HPDE6-E6E7 (cell line): Measurements from ENCODE around the gene C1orf74.

Source experiments
- DNase-seq: peaks from one replicate; pipeline ENCODE4 v3.0.0; 2011; ENCODE audit warnings: missing footprints; ENCODE audit errors: extremely low spot score

The C1orf74 gene

DNA sequence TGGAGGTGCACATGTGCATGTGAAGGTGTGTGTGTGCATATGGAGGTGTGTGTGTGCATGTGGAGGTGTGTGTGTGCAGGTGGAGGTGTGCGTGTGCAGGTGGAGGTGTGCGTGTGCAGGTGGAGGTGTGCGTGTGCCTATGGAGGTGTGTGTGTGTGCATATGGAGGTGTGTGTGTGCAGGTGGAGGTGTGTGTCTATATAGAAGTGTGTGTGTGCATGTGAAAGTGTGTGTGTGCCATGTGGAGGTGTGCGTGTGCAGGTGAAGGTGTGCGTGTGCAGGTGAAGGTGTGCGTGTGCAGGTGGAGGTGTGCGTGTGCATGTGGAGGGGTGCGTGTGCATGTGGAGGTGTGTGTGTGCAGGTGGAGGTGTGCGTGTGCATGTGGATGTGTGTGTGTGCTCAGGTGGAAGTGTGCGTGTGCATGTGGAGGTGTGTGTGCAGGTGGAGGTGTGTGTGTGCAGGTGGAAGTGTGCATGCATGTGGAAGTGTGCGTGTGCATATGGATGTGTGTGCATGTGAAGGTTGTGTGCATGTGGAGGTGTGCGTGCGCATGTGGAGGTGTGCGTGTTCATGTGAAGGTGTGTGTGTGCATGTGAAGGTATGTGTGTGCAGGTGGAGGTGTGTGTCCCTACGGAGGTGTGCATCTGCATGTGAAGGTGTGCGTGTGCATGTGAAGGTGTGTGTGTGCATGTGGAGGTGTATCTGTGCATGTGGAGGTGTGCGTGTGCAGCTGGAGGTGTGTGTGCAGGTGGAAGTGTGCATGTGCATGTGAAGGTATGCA lies 13.5 kb downstream of the C1orf74 start:
- no peak for DNase-seq

DNA sequence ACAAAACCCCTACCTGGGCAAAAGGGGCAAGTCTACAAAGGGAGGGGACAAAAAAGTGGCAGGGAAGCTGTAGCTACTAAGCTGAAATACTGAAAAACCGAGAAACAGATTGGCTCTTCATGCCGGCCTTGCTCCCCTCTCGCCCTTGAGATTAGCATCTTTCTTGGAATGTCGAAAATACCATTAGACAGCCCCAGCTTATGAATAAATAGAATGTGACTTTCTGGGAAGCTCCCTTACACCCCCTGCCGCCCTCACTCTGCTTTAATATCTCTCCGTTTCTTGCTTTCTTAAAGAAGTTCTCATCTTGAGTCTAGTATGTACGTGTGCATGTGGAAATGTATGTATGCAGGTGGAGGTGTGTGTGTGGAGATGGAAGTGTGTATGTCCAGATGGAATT lies 14.4 kb downstream of the C1orf74 start:
- DNase-seq, result no peak

DNA sequence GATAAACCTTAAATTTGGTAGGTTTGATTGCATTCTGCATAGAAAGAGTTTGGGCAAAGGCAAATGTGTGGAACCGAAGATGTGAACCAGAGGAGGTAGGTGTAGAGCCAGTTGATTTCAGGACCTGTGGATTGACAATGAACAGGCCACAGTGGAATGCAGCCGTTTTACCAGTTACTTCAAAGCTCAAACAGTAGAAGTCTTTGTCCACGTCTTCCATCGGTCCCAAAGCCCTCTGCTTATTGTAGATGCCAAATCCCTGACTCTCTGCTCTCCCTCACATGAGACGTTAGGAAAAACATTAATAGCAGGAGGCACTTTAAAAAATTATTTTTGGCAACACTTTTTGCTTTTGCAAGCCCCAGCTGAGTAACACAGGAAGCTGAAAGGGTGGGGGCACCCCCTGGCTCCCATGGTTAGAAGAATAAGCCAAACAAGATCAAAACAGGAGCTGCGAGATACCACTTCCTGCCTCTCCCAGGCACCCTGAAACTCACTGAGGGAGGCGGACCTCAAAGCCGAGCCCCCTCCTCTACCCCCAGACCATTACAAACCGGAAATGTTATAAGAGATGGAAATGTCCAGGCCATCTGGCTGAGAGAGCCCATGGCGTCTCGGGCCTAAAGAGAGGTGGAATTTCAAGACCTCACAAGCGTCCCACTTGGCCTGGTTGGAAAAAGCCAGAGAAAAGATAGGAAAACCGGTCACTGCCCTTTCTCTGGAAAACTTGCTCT lies 15.0 kb downstream of the C1orf74 start:
- peak; percentile 44 for DNase-seq

DNA sequence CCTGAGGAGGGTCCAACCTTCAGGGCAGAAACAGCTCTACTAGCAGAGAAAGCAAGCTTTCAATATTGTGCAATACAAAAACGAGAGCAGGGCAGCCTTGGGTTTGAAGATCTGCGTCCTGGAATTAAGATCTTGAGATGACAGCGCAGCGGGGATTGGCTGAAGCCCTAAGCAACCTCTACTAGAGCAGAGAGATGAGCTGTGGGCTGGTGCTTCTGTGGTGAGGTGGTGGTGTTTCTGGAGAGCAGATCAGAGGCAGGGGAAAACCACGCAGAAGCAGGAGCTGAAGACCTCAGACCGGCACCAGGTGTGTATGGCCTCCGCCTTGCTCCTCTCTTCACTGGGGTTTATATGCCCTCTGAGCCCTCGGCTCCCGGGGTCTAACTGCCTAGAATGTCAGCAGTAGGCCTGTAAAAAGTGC lies 16.0 kb downstream of the C1orf74 start:
- DNase-seq, result no peak

DNA sequence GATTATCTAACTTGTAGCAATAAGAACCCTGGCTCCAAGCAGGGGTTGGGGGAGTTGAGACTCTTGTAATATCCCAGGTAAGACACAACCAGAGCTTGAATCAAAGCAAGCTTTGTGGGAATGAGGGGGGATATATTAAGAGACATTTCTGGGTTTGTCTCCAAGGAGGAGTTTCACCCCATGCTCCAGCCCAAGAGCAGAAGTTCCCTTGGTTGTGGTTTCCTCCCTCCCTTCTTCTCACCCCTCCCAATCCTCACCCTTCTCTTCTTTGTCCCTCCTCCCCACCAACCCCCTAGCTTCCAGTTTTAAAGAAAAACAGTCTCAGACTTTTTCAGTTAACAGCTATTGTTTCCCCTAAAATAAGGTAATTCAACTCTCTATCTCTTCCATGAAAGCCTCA lies 16.7 kb downstream of the C1orf74 start:
- no peak for DNase-seq

DNA sequence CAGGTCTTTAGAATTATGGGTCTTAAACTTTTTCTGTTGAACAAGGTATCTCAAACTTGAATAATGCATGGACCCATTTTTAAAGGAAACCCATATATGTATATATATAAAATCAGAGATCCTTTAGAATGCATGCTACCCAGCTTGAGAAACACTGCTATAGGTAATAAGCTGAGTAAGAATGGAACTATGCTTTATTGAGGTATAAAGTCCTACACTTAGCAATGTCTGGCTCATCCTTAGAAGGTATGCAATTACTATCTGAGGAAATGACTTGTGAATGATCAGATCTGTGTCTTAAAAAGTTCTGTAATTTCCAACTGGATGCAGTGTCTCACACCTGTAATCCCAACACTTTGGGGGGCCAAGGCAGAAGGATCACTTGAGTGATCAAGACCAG lies 17.3 kb downstream of the C1orf74 start:
- DNase-seq, result no peak

DNA sequence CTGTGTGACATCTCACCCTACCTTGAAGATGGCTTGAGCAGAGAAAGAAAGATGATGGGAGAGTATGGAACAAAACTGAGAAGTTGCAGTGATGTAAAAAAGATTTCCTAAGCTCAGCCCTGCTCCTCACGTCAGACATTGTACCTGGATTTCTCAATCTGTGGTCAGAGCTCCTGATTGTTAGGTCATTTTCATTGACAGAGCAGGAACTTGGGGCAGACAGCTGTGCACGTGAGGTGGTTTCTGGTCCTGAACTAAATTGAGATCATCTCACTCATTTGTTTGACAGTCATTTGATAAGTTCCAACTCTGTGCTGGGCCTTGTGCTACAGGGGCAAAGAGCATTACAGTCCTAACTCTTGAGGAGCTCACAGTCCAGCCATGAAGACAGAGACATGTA lies 18.3 kb downstream of the C1orf74 start:
- no peak for DNase-seq

DNA sequence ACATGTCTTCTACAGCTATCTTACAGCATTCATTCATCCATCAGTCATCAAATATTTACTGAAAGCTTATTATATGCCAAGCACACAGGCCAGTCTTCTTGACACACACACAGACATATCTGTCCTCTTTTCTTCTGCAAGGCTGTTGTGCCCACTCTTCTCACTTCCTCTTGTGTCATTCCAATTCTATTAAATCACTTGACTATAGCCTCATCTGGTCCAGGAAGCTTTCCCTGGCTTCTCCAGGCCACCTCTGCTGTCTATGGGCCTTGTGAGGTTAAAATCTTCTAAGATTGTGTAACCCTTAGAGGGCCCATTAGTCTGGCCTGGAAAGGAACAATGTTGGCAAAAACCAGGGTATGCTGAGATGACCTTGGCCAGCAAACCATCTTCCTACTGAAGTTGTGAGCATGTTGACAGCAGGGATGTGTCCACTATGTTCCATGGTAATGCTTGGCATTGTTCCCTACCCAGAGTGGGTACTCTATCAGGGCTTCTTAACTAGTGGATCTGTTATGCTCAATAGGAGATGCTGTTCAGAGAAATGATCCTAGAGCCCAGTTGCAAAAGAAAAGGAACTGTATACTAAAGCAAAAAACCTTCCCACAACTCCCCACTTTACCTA lies 23.2 kb downstream of the C1orf74 start:
- DNase-seq, result no peak

DNA sequence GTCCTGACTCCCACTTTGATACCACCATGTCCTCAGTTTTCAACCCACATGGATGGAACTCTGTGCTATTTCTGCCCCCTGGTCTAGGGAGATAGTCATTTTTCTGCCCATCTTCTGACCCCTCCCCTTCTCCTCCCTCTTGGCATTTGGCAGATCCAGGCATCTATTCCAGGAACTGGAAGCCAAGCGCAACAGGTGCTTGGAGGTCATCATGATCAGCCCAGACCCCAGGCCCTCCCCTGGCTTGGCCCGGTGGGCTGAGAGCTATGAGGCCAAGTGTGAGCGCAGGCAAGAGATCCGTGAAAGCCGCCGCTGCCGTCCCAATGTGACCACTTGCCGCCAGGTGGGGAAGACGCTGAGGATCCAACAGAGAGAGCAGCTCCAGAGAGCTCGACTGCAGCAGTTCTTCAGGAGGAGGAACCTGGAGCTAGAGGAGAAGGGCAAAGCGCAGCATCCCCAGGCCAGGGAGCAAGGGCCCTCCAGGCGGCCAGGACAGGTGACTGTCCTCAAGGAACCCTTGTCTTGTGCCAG lies 24.5 kb downstream of the C1orf74 start:
- DNase-seq, result no peak

DNA sequence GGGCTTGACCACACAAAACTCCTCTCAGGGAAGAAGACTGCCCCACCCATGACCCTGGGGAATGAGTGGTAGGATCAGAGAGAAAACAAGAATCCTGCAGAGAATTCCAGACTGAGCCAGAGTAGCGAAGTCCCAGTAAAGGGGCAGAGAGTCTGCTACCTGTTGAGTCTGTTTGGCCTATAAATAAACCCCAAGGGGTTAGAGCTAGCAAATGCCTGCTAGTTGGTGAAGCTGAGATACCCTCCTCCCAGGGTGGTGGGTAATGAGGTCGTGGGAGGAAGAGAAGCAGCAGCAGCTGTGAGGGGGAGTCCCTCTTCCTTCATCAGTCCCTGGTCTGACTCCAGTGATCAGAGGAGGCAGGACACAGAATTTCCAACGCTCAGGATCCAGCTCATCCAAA lies 26.0 kb downstream of the C1orf74 start:
- DNase-seq, result no peak

DNA sequence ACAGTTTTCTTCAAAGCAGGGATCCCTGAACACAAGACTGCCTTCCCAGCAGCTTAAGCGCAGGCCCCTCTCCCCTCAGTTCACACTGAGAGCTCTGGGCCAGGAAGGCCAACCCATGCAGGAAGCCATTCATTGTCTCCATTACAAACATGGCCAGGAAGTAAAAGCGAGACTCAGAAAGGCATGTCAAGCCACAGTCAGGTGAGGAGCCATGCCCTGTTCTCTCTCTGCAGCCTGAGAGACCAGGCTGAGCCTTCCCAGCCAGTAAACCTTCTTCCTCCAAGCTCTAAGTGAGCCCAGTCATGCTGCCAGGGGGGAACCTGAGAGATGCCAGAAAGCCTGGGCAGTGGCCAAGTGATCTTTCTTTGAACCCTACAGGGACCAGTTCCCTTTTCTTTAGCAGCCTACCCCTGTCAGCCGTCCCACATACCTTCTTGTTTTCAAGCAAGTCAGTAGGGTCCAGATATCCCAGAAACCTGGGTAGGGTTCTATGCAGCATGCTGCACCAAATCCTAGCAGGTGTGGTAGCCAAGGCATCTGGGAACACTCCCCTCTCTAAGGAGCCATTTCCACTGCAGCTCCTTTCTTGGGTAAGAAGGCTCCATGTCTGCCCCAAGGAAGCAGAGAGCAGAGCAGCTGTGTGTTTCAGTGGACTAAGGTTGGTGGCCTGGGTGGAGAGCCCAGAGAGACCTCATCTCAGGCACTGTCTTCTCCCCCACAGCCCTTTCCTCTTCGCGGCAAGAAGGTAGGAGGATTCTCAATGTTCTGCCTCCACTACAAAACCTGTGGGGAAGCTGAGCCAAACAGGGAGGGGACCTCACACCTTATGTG lies 27.5 kb downstream of the C1orf74 start:
- no peak for DNase-seq

DNA sequence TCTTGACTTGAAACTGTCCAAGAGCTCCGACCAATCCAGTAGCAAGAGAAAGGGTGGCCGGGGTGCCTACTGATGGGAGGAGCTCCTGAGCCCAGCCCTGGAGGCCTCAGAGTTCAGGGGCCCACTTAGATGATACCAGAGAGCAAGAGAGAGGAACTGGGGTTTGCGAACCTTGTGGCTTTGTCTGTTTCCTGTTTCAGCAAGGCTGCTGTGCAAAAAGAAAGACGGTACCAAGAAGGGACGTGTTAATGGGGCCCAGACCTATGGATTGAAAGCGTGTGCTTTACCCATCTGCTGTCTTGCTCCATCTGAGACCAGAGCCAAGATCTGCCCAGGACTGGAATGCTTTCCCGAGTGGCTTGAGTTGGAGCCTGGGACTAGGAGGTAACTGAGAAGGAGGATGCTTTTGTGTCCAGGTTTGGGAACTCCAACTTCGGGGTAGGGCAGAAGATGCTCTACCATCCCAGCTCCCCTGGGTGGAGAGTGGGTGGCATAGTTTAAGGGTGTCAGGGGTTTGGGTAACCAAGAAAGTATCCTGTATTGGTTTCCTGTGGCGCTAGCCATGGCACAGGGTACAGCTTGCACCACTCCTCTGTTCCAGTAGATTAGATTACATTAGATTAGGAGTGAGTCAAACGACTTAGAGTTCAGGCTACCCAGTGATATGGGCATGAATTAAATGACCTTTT lies 28.3 kb downstream of the C1orf74 start, which contains the start of gene TRAF3IP3:
TSS of gene TRAF3IP3 (plus strand) at position 128 of the 689 bp plus-strand sequence. CDS start 3,987 bp downstream, outside the sequence.
- no peak for DNase-seq

DNA sequence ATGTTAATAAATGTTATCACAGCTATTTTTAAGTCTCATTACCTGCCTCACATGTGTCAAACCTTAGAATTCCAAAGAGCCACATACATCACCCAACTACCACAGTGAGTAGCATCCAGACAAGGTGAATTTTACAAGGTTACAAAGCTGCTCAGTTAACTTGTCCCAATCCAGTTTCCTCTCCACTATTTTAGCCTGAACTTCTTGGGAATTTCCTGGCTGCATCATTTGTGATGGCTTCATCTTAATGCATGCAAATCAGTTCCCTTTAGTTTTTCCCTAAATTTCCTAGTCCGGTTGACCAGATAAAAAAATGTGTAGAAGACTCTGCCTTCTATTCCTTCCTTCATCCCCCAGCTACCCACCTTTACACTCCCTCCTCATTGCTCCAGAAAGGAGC lies 29.1 kb downstream of the C1orf74 start:
- no peak for DNase-seq

DNA sequence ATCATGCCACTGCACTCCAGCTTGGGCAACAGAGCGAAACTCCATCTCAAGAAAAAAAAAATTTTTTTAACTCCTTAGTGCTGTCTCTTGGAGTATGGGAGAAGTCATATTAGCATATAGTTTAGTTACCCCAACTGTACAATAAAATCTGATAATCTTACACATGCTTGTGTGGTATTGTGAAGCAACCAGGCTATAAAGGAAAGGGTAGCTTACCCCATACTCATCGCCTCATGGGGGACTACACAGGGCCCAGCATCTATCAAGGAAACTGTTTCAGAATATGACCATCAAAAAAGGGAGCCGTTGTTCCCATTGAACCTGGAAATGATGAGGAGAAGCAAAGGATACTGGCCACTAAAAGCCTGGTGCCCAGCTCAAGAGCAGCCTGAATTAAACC lies 31.5 kb downstream of the C1orf74 start:
- DNase-seq, result no peak

DNA sequence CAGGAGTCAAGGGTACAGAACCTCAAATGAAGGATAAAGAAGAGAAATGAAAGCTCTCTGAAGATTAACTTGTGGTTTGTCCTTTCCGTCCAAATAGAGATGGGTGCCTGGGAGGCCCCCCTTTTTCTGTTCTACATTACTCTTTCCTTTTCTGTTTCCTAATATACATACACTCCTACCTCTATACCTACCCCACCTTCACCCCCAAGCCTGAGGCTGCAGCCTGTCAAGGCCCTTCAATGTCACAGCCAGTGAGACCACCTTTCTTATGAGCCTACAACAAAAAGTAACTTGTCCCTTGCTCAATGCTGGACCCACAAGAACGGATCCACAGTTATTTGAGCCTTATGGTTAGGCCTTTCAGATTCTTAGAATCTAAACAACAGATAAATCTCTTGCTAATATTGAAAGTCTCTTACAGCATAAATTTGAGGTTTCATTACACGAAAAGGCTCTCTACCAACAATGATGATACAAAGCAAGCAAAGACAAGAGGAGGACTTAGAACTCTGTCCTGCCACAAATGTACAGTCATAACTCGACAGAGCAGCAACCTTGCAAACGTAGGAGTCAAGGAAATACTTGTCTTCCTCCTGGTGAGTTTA lies 32.6 kb downstream of the C1orf74 start:
- no peak for DNase-seq

DNA sequence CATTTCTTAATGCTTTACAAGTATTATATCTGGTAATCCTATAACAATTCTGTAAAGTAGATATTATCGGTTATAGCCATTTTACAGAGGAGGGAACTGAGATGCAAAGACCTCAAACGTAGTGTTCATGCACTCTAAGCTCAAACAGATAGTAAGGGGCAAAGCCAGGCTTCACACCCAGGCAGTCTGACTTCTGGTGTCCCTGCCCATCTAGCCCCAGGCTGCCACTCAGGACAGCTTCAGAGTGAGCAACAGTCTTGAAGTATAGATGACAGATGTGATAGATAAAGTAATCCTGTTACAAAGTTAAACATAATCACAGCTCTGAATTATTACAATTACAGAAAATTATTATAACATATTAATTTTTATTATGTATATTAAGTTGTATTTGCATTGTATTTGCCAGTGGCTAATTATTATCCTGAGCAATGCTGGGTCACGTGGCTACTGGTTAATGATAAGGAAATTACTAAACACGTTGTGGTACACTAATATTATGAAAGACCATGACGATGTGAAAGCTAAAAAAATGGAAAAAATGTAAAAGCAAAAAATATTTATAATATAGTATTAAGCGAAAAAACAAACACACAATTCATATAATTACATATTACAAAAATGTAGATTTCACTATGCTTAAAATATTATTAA lies 34.6 kb downstream of the C1orf74 start:
- no peak for DNase-seq

DNA sequence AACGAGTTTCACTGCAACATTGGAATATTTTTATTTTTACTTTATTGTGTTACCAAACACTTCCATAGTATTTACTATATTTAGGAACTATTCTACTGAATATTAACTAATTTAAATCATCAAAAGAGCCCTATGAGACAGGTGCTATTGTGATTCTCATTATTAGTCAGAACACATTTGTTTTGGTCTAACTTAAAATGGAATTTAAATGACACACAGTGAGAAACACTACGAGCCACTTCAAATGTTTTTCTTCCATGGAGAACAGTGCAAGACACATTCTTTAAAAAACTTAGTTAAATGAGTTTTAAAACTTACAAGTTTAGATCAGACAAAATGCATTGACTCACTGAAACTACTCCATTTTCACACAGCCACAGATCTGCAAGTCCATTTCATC lies 35.2 kb downstream of the C1orf74 start:
- DNase-seq, result no peak

DNA sequence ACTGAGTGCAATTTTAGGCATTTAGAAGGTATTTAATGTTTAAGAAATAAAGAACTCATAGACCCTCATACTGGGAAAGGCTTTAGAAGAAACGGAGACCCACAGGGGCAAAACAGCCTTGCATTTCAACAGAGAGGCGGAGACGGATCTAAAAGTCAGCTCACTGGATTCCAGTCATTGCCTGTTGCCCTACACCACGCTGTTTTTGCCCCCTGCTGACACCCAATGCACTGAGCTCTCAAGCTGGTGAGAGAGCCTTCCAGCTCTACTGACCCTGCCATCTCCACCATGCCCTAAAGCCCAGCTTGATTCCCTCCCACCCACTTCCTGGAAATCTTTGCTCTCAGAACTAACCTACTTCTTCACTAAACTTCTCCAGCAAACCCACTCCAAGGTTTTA lies 35.7 kb downstream of the C1orf74 start:
- DNase-seq, result no peak

DNA sequence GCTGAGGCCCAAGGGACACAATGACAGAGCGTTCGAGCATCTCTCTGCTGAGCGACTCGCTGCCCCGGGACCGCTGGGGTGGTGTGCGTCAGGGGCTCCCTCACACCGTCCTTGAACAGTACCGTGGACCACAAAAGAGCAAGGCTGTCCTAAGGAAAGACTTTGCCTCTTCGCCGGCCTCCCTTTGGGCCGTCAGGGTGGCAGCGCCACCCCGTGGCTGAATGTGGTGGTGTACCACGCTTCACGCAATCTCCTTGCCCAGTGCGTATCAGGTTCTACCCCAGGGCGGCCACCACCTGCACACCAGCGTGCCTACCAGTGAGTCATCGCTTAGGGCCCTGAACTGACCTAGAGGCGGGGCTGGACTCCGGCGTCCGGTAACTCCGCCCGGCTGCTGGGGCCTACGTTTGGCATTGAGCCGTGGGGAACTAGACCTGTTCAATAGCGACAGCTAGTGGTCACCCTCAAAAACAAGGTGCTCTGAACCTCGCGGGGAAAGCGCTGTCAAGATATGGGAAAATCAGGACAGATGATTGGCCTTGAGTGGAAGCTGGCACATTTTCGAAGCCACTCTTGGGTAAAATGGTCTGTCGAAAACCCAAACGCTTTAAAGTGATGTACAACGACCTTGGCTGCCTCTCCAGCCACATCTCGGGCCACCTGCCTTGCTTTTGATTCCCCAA lies 36.6 kb downstream of the C1orf74 start:
- DNase-seq, result peak; percentile 100
